NCI-H526 (cell line): ENCODE results near the gene CWC27.
A peak's percentile ranks its signal among the peaks of the same experiment; 100 is the strongest.

ENCODE experiments used
- DNase-seq, 2 experiments: peaks; one replicate each; lab custom pipeline; 2025; lab: John Stamatoyannopoulos, UW

CWC27 gene

DNA sequence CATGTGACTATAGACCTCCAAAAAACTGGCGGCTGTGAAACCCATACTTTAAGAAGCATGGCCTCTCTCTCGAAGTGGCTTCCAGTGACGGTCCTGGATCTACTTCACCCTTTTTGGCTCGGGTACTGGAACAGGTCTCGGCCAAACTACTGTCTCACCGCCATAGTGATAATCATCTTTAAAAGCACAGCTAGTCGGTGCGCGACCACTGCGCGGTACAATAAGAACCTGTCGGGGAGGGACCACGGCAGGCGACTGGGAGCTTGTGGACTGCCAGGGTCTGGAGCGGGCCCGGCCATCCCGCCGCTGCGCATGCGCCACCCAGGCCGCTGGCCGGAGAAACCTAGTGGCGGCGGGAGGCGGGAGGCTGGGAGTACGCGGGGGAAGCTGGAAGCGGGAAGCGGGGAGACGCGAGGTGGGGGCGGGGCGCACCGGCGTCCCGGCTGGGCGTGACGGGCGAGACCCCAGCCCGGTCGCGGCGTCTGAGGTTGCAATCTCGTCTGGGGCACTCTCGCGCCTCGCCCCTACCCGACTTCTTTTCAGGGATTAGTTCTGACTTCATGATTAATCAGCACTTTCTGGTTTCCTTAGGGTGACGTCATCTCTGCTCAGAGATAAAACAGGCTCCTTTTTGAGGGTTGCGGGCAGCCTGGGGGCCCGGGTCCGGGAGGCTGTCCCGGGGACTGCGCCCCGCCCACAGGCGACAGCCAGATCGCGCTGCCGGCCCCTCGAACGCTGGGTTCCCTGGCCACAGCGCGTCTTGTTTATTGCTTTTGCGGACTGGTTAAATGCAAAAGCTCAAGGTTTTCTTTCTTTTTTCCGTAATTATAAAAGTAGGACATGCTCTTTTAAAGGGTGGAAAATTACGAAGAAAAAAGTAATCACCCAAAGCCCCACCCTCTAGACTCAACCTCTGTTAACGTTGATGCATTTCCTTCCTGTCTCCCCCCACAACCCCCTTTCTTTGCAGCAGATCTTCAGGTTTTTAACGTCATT, 266.8 kb downstream of the CWC27 start:
- peak; percentile 65 to 83 for DNase-seq

- DNase-seq = peak in 1 of 2 experiments; percentile 46
These were observed 269.4 kb downstream of the CWC27 start for GRCh38 chr5:65037831-65038815.

DNA sequence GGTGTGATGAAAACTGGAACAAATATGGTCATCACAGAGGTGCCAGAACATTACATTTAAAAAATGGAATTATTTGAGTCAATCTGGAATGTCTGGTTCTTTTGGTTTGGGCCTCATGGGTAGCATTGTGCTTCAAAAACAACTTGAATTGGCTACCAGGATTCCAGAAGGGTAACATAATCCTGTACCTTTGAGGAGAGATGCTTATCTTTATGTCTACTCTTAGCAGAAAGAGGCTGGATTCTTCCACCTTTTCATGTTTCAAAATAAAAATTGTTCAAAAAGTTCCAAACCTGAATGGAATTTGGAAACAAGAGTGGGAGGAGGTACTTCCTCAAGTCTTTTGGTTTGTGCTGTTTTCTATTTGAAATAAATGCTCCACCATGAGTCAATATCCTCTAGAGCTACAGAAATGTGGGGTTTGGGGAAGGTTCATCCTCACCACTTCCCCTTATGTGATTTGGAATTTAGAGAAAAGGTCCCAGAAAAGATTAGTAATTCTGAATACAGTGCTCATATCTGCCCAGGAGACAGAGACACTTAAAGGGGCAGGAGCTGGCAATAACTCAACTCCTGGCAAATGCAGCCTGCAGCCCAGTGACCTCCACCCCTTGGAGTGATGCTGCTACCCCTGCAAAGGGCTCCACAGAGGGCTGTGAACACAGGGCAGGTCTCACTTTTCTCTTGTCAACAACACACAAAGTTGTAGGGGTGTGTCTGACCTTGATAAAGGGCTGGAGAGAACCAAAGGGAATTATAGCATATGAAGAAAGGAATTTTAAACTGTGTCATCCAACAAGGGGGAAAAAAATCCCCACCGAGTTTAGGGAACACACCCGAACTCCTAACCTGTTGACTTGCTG, 272.8 kb downstream of the CWC27 start:
- no peak for DNase-seq

GRCh38 chr5:65043843-65044359, 275.2 kb downstream of the CWC27 start:
- DNase-seq = no peak

DNA sequence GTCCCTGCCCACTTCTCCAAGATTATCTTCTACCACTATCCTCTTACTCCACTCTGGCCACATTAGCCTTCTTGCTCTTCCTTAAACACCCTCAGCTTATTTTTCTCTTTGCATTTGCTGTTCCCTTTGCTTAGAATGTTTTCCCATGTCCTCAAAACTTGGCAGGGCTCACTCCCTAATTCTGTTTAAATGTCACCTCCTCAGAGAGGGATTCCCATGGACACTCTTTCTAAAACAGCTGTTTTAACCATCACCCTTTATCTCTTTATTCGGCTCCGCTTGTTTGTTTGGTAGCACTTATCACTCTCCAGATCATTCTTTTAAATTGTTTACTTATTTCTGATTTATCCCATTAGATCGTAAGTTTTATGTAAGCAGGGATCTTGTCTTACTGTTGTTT, 278.5 kb downstream of the CWC27 start:
- DNase-seq = no peak

DNA sequence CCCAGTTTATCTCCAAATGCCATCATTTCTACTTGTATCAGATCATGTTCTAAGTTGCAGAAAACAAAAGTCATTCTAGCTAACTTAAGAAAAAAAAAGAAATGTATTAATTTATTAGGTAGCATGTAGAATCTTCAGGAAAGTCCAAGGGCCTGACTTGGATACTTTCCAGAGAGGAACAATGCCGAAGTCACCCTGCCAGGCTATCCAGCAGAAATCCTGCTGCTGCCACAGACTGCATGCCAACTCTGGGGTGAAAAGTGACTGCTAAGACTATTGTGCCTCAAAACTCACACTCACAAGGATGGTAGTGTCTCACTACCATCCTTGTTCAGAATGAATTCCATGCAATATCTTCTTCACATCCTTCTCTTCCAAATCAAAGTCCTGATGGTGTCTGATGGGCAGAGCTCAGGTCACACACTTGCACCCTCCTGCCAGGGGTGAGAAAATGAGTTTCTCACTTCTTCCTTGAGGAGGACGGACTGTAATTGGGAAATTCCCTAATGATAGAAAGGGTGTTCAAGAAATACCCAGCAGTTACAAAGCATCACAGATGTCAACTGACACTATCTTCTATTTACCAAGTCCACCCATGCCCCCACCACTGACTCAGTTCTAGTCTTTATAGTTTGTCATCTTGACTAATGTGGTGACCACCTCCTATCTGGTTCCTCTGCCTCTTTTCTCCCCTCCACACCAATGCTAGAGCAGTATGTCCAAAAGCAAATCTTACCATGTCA, 279.4 kb downstream of the CWC27 start:
- DNase-seq = no peak

- no peak for DNase-seq
These were observed 281.4 kb downstream of the CWC27 start for GRCh38 chr5:65050140-65050539.

DNA sequence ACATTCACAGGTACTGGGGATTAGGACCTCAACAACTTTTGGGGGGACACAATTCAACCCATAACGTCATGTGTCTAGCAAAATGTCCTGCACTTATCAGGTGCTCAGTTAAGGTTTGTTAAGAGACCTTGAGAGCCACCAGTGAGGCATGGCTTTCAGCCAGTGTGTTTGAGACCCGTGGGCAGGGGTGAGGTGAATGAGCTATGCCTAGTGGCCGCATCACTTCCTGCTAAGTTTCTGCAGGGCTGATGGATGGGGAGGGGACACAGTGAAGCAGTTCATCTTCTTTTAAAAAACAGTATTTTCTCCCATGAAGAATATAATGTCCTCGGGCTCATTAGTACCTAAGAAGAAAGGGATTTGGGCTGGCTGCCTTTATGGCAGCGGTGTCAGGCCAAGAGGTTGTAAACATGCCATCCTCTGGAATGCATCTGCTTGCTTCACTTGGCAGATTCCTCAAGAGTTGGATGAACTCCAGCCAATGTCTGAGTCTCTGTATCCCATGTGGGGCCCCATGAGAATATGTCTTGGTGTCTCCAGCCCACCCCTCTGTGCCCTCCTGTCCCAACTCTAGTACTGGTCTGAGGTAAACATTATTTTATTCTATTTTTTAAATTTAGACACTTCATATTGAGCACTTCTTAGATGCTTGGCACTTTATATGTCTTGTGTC, 282.2 kb downstream of the CWC27 start:
- DNase-seq = no peak

DNA sequence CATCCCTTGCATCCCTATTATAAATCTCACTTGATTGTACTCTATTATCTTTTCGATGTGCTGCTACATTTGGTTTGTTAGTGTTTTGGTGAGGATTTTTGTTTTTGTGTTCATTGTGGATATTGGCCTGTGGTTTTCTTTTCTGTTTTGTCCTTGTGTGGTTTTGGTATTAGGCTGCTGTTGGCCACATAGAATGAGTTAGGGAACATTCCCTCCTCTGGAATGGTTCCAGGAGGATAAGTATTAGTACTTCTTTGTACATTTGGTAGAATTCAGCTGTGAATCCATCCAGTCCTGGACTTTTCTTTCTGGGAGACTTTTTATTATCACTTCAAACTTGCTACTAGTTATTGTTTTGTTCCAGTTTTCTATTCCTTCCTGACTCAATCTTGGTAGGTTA, 287.2 kb downstream of the CWC27 start:
- DNase-seq = no peak

DNA sequence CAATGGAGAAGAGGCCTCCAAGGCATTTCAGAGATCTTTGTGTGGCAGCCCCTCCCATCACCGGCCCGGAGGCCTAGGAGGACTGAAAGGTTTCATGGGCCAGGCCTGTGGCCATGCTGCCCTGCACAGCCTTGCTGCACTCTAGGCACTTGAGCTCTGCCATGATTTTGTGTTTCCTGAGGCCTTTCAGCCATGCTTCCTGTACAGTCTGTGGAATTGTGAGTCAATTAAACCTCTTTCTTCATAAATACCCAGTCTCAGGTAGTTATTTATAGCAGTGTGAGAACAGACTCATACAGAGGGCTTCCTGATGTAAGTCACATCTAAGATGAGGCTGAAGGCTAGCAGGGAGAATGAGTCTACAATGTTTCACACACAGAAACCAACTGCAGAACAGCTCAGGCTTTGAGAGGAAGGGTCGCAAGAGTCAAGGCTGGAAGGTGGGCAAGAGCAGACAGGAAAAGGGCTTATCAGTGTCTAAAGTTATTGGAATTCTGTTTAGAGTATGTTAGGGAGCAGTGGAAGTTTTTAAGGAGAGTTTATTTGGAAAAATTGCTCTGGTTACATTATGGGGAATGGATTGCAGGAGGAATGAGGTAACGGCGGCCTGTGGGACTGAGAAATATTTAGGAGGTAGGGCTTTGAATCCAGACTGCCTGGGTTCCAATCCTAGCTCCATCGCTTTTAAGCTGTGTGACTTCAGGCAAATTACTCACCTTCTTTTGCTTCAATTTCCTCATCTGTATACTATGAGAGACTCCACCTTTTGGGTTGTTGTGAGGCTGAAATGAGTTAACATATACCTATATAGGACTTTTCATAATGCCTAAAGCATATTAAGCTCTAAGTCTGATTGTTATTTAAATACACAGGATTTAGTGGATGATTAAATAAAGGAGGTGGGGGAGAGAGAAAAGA, 291.2 kb downstream of the CWC27 start:
- DNase-seq = no peak

DNA sequence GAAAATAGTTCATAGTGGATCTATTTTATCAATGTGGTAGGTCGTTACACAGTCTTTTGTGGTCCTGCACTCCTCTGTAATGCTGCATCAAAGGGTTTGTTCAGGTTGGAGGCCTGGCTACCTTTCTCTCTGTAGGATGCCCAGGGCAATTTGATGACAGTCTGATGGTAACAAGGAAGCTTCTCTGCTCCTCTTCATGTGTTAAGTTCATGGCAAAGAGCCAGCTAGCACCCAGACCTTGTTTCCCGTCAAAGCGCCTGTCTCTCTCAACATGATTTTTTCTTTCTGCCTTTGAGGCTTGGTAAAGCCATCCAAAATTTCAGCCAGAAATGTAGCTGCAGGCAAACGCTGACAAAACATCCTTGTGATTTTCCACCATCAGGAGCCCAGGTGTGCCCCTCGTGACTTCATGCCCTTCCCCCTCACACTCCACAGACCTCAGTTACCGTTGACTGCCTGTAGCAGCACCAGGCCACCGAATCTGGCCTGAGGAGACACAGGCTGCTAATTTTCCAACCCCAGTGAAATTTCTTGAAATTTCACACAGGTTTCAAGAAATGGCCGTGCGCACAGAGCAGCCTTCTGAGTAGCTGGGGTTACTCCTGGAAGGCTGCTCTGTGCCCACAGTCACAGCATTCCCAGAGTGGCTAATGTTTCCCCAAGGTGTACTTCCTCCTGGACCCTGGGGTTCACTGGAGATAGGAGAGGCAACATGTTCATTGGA, 292.7 kb downstream of the CWC27 start:
- DNase-seq = no peak

GRCh38 chr5:65061974-65062353, 293.2 kb downstream of the CWC27 start:
- DNase-seq = no peak

GRCh38 chr5:65062469-65063083, 293.8 kb downstream of the CWC27 start:
- DNase-seq = no peak

GRCh38 chr5:65065001-65065511, 296.3 kb downstream of the CWC27 start:
- DNase-seq = no peak

DNA sequence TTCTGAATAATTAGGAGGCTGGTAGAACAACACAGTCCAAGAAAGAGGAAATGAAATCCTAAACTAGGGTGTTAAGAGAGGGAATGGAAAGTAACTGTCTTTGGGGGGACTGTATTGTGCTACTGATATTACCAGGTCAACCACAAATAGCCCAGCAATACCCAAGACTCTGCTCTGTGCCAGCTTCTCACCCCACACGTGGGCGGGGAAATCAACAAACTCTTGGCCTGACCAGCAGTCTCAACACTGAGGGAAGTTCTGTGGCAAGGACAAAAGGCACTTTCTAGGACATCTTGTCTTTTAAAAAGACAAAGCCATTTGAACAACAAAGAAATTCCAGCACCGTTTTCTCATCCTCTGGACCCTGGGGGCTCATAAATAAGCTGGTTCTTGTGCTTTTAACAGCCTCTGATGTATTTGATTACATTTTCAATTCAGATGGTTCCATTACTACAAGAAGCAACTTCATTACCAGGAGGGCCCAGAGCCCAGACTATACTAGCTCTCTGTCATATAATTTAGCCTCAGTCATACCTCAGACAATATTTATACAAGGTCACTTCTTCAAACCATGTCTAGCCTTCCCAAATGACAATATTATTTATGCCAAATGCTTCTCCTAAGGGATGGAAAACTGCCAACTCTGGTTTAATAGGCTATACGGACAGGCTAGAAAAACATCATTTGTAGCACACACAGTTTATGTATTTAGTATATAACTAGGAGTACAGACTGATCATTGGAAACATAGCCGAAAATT, 297.8 kb downstream of the CWC27 start:
- no peak for DNase-seq

DNA sequence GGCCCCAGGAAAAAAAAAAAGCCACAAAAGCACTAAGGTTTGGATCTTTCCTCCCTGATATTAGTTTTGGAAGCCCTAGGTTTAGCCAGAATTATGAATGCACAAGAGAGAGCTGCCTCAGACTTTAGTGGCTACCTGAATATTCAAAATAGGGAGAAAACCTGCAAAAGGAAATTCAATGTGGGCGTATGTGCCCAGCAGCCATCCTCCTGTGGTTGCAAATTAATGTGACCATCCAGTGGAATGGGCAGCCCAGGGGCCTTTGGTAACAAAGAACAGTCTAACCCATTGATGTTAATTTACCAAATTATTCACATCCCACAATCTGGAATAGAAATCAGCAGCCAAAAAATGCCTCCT, 298.4 kb downstream of the CWC27 start:
- no peak for DNase-seq
